SK-N-MC (cell line): ENCODE data around the gene RARS2.

Experiments
- EZH2 ChIP-seq: fragments of 200-600 bp; sonication (generic); IDR thresholded peaks from one replicate; pipeline ENCODE4 v1.6.1; 2017; ENCODE audit warnings: antibody characterized with exemption
- POLR2AphosphoS5 ChIP-seq: IDR thresholded peaks from 2 replicates; pipeline ENCODE4 v1.6.1; 2012; ENCODE audit warnings: mild to moderate bottlenecking, low read depth, low read length, borderline replicate concordance

GRCh38 chr6:87543696-87544473 lies 45.9 kb downstream of the RARS2 start:
- no peak for TF ChIP-seq POLR2AphosphoS5
- TF ChIP-seq EZH2: no peak
